ENCODE results near the gene PHF2.

PHF2 gene

DNA sequence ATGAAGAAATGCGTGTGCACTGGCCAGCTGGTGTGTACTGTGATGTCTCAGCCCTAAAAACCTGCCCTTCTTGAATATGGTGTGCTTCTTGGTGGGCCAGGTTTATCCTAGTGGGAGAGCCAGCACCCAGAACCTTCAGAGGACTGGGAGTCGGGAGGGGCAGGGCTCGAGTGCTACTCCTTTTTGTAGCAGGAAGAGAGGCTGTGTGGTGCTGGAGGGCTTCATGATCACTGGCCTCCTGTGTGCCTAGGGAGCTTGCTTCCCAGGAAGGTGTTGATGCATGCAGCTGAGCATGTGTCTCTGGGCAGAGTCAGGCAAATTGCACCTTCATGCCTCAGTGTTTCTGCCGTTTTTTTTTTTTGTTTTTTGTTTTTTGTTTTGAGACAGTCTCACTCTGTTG is 20.0 kb downstream of the PHF2 start:
- no peak for DNase-seq (ENCODE audit: extremely low read depth, insufficient read length)
- H3K4me3 ChIP-seq (replicated peaks; ENCODE audit: low read depth, low read length): no peak overlapping the region
- no peaks in the 10 kb centered on the region for H3K27me3 ChIP-seq (replicated peaks; ENCODE audit: control insufficient read depth, insufficient read depth, low read length)
- H3K36me3 ChIP-seq (ENCODE audit: control insufficient read depth, insufficient read depth, low read length): no peaks in the 10 kb centered on the region
- TF ChIP-seq, protein P1, sequence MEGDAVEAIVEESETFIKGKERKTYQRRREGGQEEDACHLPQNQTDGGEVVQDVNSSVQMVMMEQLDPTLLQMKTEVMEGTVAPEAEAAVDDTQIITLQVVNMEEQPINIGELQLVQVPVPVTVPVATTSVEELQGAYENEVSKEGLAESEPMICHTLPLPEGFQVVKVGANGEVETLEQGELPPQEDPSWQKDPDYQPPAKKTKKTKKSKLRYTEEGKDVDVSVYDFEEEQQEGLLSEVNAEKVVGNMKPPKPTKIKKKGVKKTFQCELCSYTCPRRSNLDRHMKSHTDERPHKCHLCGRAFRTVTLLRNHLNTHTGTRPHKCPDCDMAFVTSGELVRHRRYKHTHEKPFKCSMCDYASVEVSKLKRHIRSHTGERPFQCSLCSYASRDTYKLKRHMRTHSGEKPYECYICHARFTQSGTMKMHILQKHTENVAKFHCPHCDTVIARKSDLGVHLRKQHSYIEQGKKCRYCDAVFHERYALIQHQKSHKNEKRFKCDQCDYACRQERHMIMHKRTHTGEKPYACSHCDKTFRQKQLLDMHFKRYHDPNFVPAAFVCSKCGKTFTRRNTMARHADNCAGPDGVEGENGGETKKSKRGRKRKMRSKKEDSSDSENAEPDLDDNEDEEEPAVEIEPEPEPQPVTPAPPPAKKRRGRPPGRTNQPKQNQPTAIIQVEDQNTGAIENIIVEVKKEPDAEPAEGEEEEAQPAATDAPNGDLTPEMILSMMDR (IDR thresholded peaks at IDR 0.05; ENCODE audit: insufficient read depth, low read length, poor library complexity, severe bottlenecking): no peak

DNA sequence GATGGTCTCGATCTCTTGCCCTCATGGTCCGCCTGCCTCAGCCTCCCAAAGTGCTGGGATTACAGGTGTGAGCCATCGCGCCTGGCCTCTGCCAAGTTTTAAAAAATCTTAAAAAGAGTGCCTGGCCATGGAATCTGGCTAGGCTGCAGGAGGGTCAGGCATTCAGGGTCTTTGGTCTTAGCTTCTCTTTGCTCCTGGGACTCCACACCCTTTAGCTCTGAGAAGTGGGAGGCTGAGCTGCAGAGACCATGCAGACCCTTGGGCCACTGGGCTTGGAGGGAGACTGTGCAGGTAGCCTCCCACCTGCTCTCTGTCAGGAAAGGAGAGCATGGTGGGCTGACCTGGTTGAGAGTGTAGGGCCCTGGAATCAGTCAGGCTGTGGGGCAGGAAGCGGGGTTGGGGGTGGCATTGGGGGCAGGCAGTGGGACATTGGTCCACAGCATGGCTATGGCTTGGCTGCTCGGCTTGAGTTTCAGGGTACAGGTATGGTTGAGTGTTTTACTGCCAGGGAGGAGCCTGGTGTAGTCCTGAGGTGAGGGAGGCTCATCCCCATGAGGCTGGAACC is 20.8 kb downstream of the PHF2 start:
- Histone ChIP-seq H3K36me3 (ENCODE audit: control insufficient read depth, insufficient read depth, low read length) (no peaks in the 10 kb centered on the region), H3K4me3 (replicated peaks; ENCODE audit: low read depth, low read length) (no peak overlapping the region), H3K27me3 (replicated peaks; ENCODE audit: control insufficient read depth, insufficient read depth, low read length) (no peaks in the 10 kb centered on the region)
- no peak for DNase-seq (ENCODE audit: extremely low read depth, insufficient read length)
- TF ChIP-seq, protein P1 (IDR thresholded peaks at IDR 0.05; ENCODE audit: insufficient read depth, low read length, poor library complexity, severe bottlenecking): no peak

DNA sequence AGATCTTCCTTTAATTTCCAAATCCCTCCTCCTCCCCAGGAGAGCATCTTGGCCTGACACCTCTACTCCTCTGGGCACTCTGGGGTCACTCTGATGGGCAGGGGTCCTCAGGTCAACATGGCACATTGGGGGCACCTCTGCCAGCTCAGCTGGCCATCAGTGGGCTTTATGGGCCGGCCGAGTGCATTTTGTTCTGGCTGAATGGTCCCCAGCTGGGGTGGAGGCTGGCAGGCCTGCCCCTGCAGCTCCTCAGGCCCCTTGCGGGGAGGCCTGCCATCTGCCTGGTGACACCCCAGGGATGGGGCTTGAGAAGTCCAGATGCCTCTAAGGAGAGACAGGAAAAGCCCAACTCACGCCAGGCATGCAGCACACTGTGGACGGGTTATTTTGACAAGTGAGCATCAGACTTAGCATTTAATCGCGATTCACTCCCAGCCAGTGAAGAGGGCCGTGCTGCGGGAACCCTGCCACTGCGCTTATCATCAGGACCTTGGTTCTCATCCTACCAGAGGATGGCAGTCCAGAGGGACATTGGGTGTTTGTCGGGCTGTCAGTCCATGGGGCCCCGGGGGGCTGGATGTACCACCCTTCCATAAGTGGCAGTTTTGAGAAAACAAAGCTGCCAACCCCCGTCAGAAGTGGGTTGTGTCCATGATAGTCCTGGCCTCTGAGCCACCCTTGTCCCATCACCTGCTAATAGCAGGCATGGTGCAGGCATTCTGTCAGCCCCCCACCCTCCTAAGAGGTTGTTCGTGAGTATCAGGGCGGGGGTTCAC is 21.7 kb downstream of the PHF2 start:
- DNase-seq (ENCODE audit: extremely low read depth, insufficient read length): no peak

DNA sequence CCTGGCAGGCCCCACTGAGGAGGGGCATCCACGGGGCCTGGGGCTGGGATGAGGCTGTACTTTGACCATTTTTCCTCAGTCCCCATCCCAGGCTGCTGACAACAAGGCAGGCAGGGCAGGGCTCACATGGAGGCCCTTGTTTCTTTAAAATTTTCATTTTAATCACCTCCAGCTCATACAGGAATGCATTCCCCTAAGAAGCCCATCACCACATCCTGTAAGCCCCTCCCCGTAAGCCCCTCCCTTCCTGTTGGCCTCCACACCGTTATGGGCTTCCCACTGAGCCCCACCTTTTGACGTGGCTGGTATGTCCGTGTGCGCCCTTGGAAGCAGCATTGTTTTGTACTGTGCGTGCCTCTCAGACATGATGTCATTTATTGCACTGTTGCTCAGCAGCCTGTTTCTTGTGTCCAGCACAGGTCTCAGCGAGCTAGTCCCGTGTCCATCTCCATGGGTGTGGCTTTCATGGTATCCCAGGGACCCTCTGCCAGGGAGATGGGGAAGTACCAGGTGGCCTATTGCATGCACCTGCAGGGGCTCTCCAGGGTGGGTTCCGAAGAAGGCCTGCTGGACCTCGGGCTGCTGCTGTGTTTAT is 22.4 kb downstream of the PHF2 start:
- H3K27me3 ChIP-seq (replicated peaks; ENCODE audit: control insufficient read depth, insufficient read depth, low read length): no peaks in the 10 kb centered on the region
- DNase-seq (ENCODE audit: extremely low read depth, insufficient read length): no peak

More for the DNA sequence above, 21.7 kb downstream of the PHF2 start:
- H3K27me3 ChIP-seq (replicated peaks; ENCODE audit: control insufficient read depth, insufficient read depth, low read length): no peaks in the 10 kb centered on the region
- TF ChIP-seq, protein P1 (IDR thresholded peaks at IDR 0.05; ENCODE audit: insufficient read depth, low read length, poor library complexity, severe bottlenecking): no peak
- no peaks in the 10 kb centered on the region for H3K36me3 ChIP-seq (ENCODE audit: control insufficient read depth, insufficient read depth, low read length)
- H3K4me3 ChIP-seq (replicated peaks; ENCODE audit: low read depth, low read length): no peak overlapping the region

DNA sequence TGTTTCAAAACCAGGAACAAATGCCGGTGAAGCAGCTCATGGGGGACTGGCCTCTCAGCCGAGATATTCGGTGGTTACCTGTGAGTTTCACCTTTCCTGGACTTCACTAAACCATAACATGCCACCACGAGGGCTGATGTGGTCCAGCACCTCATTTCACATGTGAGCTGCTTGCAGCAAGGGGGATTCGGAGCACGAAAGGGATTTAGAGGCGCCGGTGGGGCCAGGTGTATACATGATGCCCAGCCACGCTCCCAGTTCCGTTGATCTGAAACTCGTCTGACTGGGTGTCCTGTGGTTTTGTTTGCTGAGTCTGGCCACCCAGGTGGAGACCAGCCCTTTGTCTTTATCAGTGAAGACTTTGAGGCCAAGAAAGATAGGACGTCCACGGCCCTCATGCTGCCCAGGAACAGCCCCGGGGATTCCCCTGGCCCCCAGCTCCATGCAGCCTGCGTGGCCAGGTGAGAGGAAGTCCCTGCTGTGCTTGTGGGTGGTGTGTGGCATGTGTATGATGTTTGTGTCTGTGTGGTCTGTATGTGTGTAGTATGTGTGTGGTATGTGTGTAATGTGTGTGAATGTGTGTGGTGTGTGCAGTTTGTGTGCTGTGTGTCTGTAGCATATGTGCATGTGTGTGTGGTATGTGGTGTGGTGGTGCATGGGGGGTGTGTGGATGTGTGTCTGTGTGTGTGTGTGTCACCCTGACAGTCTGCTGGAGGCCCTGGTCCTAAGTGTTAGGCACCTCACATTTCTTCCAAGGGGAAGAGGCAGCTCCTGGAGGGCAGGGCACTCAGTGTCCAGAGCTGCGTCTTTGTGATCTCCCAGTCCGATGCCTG is 23.4 kb downstream of the PHF2 start:
- no peak for DNase-seq (ENCODE audit: extremely low read depth, insufficient read length)

More for the DNA sequence above, 22.4 kb downstream of the PHF2 start:
- Histone ChIP-seq H3K36me3 (ENCODE audit: control insufficient read depth, insufficient read depth, low read length) (no peaks in the 10 kb centered on the region), H3K4me3 (replicated peaks; ENCODE audit: low read depth, low read length) (no peak overlapping the region)
- TF ChIP-seq, protein P1 (IDR thresholded peaks at IDR 0.05; ENCODE audit: insufficient read depth, low read length, poor library complexity, severe bottlenecking): no peak

More for the DNA sequence above, 23.4 kb downstream of the PHF2 start:
- Histone ChIP-seq H3K27me3 (replicated peaks; ENCODE audit: control insufficient read depth, insufficient read depth, low read length) (no peaks in the 10 kb centered on the region), H3K36me3 (ENCODE audit: control insufficient read depth, insufficient read depth, low read length) (no peaks in the 10 kb centered on the region), H3K4me3 (replicated peaks; ENCODE audit: low read depth, low read length) (no peak overlapping the region)
- TF ChIP-seq, protein P1 (IDR thresholded peaks at IDR 0.05; ENCODE audit: insufficient read depth, low read length, poor library complexity, severe bottlenecking): no peak
